NCI-H1436 treated with DMSO at 0.1 percent for 48 hours (cell line): Measurements from ENCODE around the gene KRT23.

Experiments used
- DNase-seq: peaks from one replicate; lab custom pipeline; 2025; lab: John Stamatoyannopoulos, UW

Gene KRT23

GRCh38 chr17:40909351-40909750 lies 28.1 kb downstream of the KRT23 start:
- DNase-seq: peak; percentile 80

GRCh38 chr17:40906613-40907012 lies 30.8 kb downstream of the KRT23 start:
- no peak for DNase-seq

- DNase-seq: no peak
Measured at GRCh38 chr17:40905370-40905769, 32.1 kb downstream of the KRT23 start.

GRCh38 chr17:40903129-40903847 lies 34.2 kb downstream of the KRT23 start:
- DNase-seq: no peak

- DNase-seq: no peak
Measured at GRCh38 chr17:40902498-40902897, 34.9 kb downstream of the KRT23 start.

- peak; percentile 29 for DNase-seq
Measured at GRCh38 chr17:40901981-40902474, 35.4 kb downstream of the KRT23 start.

- no peak for DNase-seq
Measured at GRCh38 chr17:40900809-40901356, 36.6 kb downstream of the KRT23 start.

GRCh38 chr17:40896916-40897455 lies 40.5 kb downstream of the KRT23 start:
- DNase-seq: no peak

- DNase-seq: no peak
Measured at GRCh38 chr17:40895106-40895730, 42.2 kb downstream of the KRT23 start.

GRCh38 chr17:40888196-40888720 lies 49.2 kb downstream of the KRT23 start:
- no peak for DNase-seq

GRCh38 chr17:40886090-40886489 lies 51.4 kb downstream of the KRT23 start:
- no peak for DNase-seq

- no peak for DNase-seq
Measured at GRCh38 chr17:40884708-40885512, 52.5 kb downstream of the KRT23 start, which contains the start of gene KRT20. Gene KRT20 (minus strand): TSS chr17:40885242. CDS start chr17:40885185, 57 bp downstream.

GRCh38 chr17:40883626-40884334 lies 53.7 kb downstream of the KRT23 start:
- DNase-seq: no peak

GRCh38 chr17:40883031-40883430 lies 54.4 kb downstream of the KRT23 start:
- DNase-seq: no peak

- DNase-seq: no peak
Measured at GRCh38 chr17:40879026-40879425, 58.4 kb downstream of the KRT23 start.

GRCh38 chr17:40878044-40878443 lies 59.4 kb downstream of the KRT23 start:
- DNase-seq: no peak

GRCh38 chr17:40873801-40874200 lies 63.6 kb downstream of the KRT23 start:
- DNase-seq: no peak

GRCh38 chr17:40873255-40873654 lies 64.2 kb downstream of the KRT23 start:
- DNase-seq: no peak
